Kidney (tissue), 14 donors: ENCODE measurements around the gene TEX26. TPM values are rescaled to one million over a fixed set of nuclear protein-coding genes. Genes with fewer than 3 reads are reported as not detected.

Source experiments
- DNase-seq, 5 donors: peaks; one replicate each; pipeline ENCODE4 v3.0.0-alpha.2; 2013 to 2020
- FAIRE-seq: peaks from 2 replicates; lab custom pipeline; 2012; peaks lifted over from hg19 to GRCh38; lab: Jason Lieb, UNC
- H3K27ac ChIP-seq, 2 donors: one replicate each; pipeline ENCODE4 v1.7.0; 2013; ENCODE audit warnings: low read depth in 2 of 2, low read length in 2 of 2, inconsistent platforms in 1 of 2
- H3K27me3 ChIP-seq: one replicate; pipeline ENCODE4 v1.7.1; 2013; ENCODE audit warnings: low read length, inconsistent platforms; ENCODE audit not compliant: control insufficient read depth, insufficient read depth
- H3K36me3 ChIP-seq, 3 donors: one replicate each; pipeline versions ENCODE4 v1.7.0 to v1.7.1; 2013; ENCODE audit warnings: low read length in 3 of 3, control low read depth in 1 of 3, inconsistent platforms in 1 of 3; ENCODE audit not compliant: insufficient read depth in 3 of 3, control insufficient read depth in 2 of 3
- H3K4me1 ChIP-seq, 3 donors: one replicate each; pipeline versions ENCODE4 v1.7.0 to v1.7.1; 2013; ENCODE audit warnings: low read length in 3 of 3, inconsistent platforms in 1 of 3, low read depth in 1 of 3; ENCODE audit not compliant: control insufficient read depth in 2 of 3, insufficient read depth in 2 of 3
- H3K4me3 ChIP-seq, 3 donors: one replicate each; pipeline versions ENCODE4 v1.7.0 to v1.8.1; 2013; ENCODE audit warnings: low read length in 3 of 3, control low read depth in 1 of 3, inconsistent platforms in 1 of 3
- H3K9ac ChIP-seq, 3 donors: one replicate each; pipeline versions ENCODE4 v1.7.0 to v1.7.1; 2013; ENCODE audit warnings: low read length in 3 of 3, control low read depth in 1 of 3, inconsistent platforms in 1 of 3
- H3K9me3 ChIP-seq, 3 donors: one replicate each; pipeline versions ENCODE4 v1.7.0 to v1.7.1; 2013; ENCODE audit warnings: low read length in 3 of 3, control low read depth in 1 of 3, inconsistent platforms in 1 of 3; ENCODE audit not compliant: control insufficient read depth in 2 of 3, insufficient read depth in 1 of 3
- CTCF ChIP-seq: IDR thresholded peaks from 3 replicates; pipeline ENCODE4 v1.5.1; 2012; ENCODE audit warnings: mild to moderate bottlenecking, moderate library complexity, borderline replicate concordance; ENCODE audit not compliant: insufficient read depth; ENCODE audit errors: extremely low read depth
- intact Hi-C: fragments of 100-400 bp; cut with DNase I; formaldehyde crosslinking; loops from one replicate; pipeline ENCODE4 v1.11.1; 2022
- polyA plus RNA-seq: library from polyadenylated mRNA; stranded (reverse); fragments of 350-450 nt; fragmentation: Illumina TruSeq; extraction: RNeasy Lipid Tissue Mini Kit (QIAGEN cat#74804); gene quantifications from one replicate; pipeline ENCODE4 v1.2.3, GENCODE V29; 2014; ENCODE audit warnings: low read depth, low replicate concordance; ENCODE audit not compliant: insufficient read depth
- total RNA-seq: library from RNA; stranded (reverse); fragmentation: NEBNext Ultra II Directional; extraction: Animal tissue kit (Norgen Biotek cat#: 25700); gene quantifications from one replicate; pipeline ENCODE4 v1.2.1, GENCODE V29; 2021
- donor health status: control.
- donor health status: control.
- donor health status: control.
- donor health status: control.
- donor health status: control.
- donor health status: DM: yes; HTN: yes; CAD: no.
- donor health status: Normal renal cell carcinoma (clear cell type).

Gene TEX26
- total and polyA plus RNA-seq, 2 donors from 2014 or later: not detected

GRCh38 chr13:30972888-30973377 is 40.5 kb downstream of the TEX26 start:
- intact Hi-C loops: no loop called here
- Histone ChIP-seq H3K27me3 (no peaks in the 10 kb centered on the region), H3K9ac (no peak overlapping the region), H3K36me3 (no peaks in the 10 kb centered on the region), H3K4me1 (no peaks in the 10 kb centered on the region), H3K27ac (no peak overlapping the region), H3K9me3 (no peaks in the 10 kb centered on the region), H3K4me3 (no peak overlapping the region)
- TF ChIP-seq CTCF: no peak
- FAIRE-seq: no peak
- no peak for DNase-seq

GRCh38 chr13:30974350-30974749 is 41.9 kb downstream of the TEX26 start:
- Histone ChIP-seq H3K27me3 (no peaks in the 10 kb centered on the region), H3K4me1 (no peaks in the 10 kb centered on the region), H3K4me3 (no peak overlapping the region), H3K9ac (no peak overlapping the region), H3K9me3 (no peaks in the 10 kb centered on the region), H3K36me3 (no peaks in the 10 kb centered on the region), H3K27ac (no peak overlapping the region)
- FAIRE-seq (no peak), DNase-seq (no peak)
- intact Hi-C loops: no loop called here
- no peak for TF ChIP-seq CTCF

- Histone ChIP-seq H3K27ac (no peak overlapping the region), H3K4me3 (no peak overlapping the region), H3K27me3 (no peaks in the 10 kb centered on the region), H3K9me3 (no peaks in the 10 kb centered on the region), H3K36me3 (no peaks in the 10 kb centered on the region), H3K9ac (no peak overlapping the region), H3K4me1 (no peaks in the 10 kb centered on the region)
- intact Hi-C loops: no loop called here
- no peak for FAIRE-seq
- no peak for TF ChIP-seq CTCF
- DNase-seq: no peak
Observed at GRCh38 chr13:30976025-30976424, 43.6 kb downstream of the TEX26 start.
